ENCODE results near the gene ADAMTS2. TPM values are rescaled to one million over a fixed set of nuclear protein-coding genes. Genes with fewer than 3 reads are reported as not detected.

The ADAMTS2 gene
- total RNA-seq, 1 experiment from 2014 or later = 0.60 TPM

- DNase-seq (ENCODE audit: low read depth) = no peak
Measured at GRCh38 chr5:179371681-179372680, 26.7 kb upstream of the ADAMTS2 start.

GRCh38 chr5:179371121-179371510 lies 25.9 kb upstream of the ADAMTS2 start:
- DNase-seq (ENCODE audit: low read depth) = no peak

GRCh38 chr5:179370490-179371120 lies 25.3 kb upstream of the ADAMTS2 start:
- no peak for DNase-seq (ENCODE audit: low read depth)

- DNase-seq (ENCODE audit: low read depth) = no peak
Measured at GRCh38 chr5:179369530-179369884, 24.2 kb upstream of the ADAMTS2 start.

- no peak for DNase-seq (ENCODE audit: low read depth)
Measured at GRCh38 chr5:179368806-179369529, 23.7 kb upstream of the ADAMTS2 start.

GRCh38 chr5:179368126-179368805 lies 23.0 kb upstream of the ADAMTS2 start:
- DNase-seq (ENCODE audit: low read depth) = no peak

- no peak for DNase-seq (ENCODE audit: low read depth)
Measured at GRCh38 chr5:179367491-179367890, 22.2 kb upstream of the ADAMTS2 start.

GRCh38 chr5:179362355-179362754 lies 17.1 kb upstream of the ADAMTS2 start:
- no peak for DNase-seq (ENCODE audit: low read depth)

- DNase-seq (ENCODE audit: low read depth) = no peak
Measured at GRCh38 chr5:179361037-179361603, 15.9 kb upstream of the ADAMTS2 start.

- DNase-seq (ENCODE audit: low read depth) = no peak
Measured at GRCh38 chr5:179357031-179357430, 11.8 kb upstream of the ADAMTS2 start.

GRCh38 chr5:179355976-179356974 lies 11.0 kb upstream of the ADAMTS2 start:
- no peak for DNase-seq (ENCODE audit: low read depth)

GRCh38 chr5:179354305-179354882 lies 9.1 kb upstream of the ADAMTS2 start:
- DNase-seq (ENCODE audit: low read depth) = no peak

- no peak for DNase-seq (ENCODE audit: low read depth)
Measured at GRCh38 chr5:179348843-179349242, 3.6 kb upstream of the ADAMTS2 start.

- no peak for DNase-seq (ENCODE audit: low read depth)
Measured at GRCh38 chr5:179348011-179348530, 2.8 kb upstream of the ADAMTS2 start.

GRCh38 chr5:179347581-179347980 lies 2.3 kb upstream of the ADAMTS2 start:
- no peak for DNase-seq (ENCODE audit: low read depth)

- DNase-seq (ENCODE audit: low read depth) = no peak
Measured at GRCh38 chr5:179346875-179347274, 1.6 kb upstream of the ADAMTS2 start.

- DNase-seq (ENCODE audit: low read depth) = no peak
Measured at GRCh38 chr5:179346401-179346800, 1.1 kb upstream of the ADAMTS2 start.

- DNase-seq (ENCODE audit: low read depth) = no peak
Measured at GRCh38 chr5:179345183-179345432, 153 bp downstream of the ADAMTS2 start.

GRCh38 chr5:179344431-179345182 lies 654 bp downstream of the ADAMTS2 start:
- DNase-seq (ENCODE audit: low read depth) = no peak

Measured in RPMI7951 (cell line).